H1 (cell line): ENCODE measurements around the gene SPINT1. TPM values are rescaled to one million over a fixed set of nuclear protein-coding genes. Genes with fewer than 3 reads are reported as not detected.

Experiments
- ATF3 ChIP-seq: IDR thresholded peaks from 2 replicates; pipeline ENCODE4 v1.6.1; 2011; ENCODE audit warnings: low read depth, mild to moderate bottlenecking, low read length; ENCODE audit not compliant: insufficient read depth
- CHD7 ChIP-seq: fragments of 300-600 bp; sonication (generic); IDR thresholded peaks from 2 replicates; pipeline ENCODE4 v1.7.1; 2012; ENCODE audit warnings: low read length, moderate library complexity, mild to moderate bottlenecking, inconsistent platforms; ENCODE audit not compliant: insufficient replicate concordance
- EGR1 ChIP-seq: IDR thresholded peaks from 2 replicates; pipeline ENCODE4 v1.6.1; 2011; ENCODE audit warnings: low read depth, low read length, borderline replicate concordance
- EP300 ChIP-seq, 2 experiments: IDR thresholded peaks; 1 replicate in 1 of 2; 2 replicates in 1 of 2; pipeline ENCODE4 v1.6.1; 2011 to 2012; ENCODE audit warnings: low read depth in 2 of 2, low read length in 2 of 2, mild to moderate bottlenecking in 2 of 2, borderline replicate concordance in 1 of 2, inconsistent platforms in 1 of 2, moderate library complexity in 1 of 2
- GABPA ChIP-seq: IDR thresholded peaks from 2 replicates; pipeline ENCODE4 v1.6.1; 2011; ENCODE audit warnings: mild to moderate bottlenecking, low read length, moderate library complexity, borderline replicate concordance; ENCODE audit not compliant: insufficient read depth
- NRF1 ChIP-seq: IDR thresholded peaks from 2 replicates; pipeline ENCODE4 v1.6.1; 2011; ENCODE audit warnings: mild to moderate bottlenecking, low read depth, low read length, improper control_type of control experiment
- RXRA ChIP-seq: IDR thresholded peaks from 2 replicates; pipeline ENCODE4 v1.6.1; 2011; ENCODE audit warnings: low read depth, mild to moderate bottlenecking, low read length, moderate library complexity; ENCODE audit not compliant: insufficient read depth
- polyA plus RNA-seq, 7 experiments: library from polyadenylated mRNA; depleted of rRNA in 3 of 7; stranded (reverse) in 5 of 7; unstranded in 2 of 7; fragments of >200 nt in 5 of 7; fragments of 200-250 nt in 2 of 7; gene quantifications; 1 replicate in 5 of 7; 2 replicates in 1 of 7; 4 replicates in 1 of 7; pipeline versions ENCODE4 v1.2.1 to v1.2.3, GENCODE V29; 2011 to 2013; ENCODE audit warnings: missing spikeins in 2 of 7, mixed read lengths in 2 of 7
- total RNA-seq: library from RNA; stranded (reverse); fragmentation: NEBNext Ultra II Directional; extraction: Animal tissue kit (Norgen Biotek cat#: 25700); gene quantifications from 2 replicates; pipeline ENCODE4 v1.2.1, GENCODE V29; 2021

SPINT1 gene
- total and polyA plus RNA-seq, 2 of the 8 experiments (the other 6 are each of a cell fraction or from before 2014, with no cell fraction given): 117 to 155 TPM

- no peak for TF ChIP-seq CHD7
- TF ChIP-seq GABPA: no peak
- no peak for TF ChIP-seq RXRA
- TF ChIP-seq EGR1: no peak; the same call in 1 of the 2 replicates
- TF ChIP-seq ATF3: no peak
- TF ChIP-seq EP300 (IDR thresholded peaks at IDR 0.05; ENCODE audit: borderline replicate concordance in 1 of 2, low read depth in 2 of 2, low read length in 2 of 2): no peak
- TF ChIP-seq NRF1: peak; percentile 61
These were observed 36.6 kb upstream of the SPINT1 start, which contains the start of the genes DNAJC17 and ZFYVE19 (continued) for GRCh38 chr15:40807028-40807887.
